Measurements from ENCODE around the gene KIF6.
A peak's percentile ranks its signal among the peaks of the same experiment; 100 is the strongest.

Gene KIF6

DNA sequence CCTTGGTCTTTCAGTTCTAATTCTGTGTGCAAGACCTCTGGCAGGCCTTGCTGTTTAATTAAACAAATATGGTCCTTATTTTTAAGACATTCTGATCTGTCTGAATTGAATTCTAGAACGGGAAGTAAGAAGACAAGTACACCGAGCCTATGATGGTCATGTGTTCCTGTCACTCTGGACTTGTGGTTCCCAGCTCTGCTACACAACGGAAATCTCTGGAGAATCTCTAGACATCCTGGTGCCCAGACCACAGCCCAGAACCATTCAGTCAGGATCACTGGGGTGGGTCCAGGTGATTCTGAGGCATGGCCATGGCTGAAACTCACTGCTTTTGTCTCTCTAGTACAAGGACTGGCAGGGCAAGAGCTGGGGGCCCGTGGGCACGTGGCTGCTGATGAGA, 386.8 kb downstream of the KIF6 start:
- DNase-seq = no peak

DNA sequence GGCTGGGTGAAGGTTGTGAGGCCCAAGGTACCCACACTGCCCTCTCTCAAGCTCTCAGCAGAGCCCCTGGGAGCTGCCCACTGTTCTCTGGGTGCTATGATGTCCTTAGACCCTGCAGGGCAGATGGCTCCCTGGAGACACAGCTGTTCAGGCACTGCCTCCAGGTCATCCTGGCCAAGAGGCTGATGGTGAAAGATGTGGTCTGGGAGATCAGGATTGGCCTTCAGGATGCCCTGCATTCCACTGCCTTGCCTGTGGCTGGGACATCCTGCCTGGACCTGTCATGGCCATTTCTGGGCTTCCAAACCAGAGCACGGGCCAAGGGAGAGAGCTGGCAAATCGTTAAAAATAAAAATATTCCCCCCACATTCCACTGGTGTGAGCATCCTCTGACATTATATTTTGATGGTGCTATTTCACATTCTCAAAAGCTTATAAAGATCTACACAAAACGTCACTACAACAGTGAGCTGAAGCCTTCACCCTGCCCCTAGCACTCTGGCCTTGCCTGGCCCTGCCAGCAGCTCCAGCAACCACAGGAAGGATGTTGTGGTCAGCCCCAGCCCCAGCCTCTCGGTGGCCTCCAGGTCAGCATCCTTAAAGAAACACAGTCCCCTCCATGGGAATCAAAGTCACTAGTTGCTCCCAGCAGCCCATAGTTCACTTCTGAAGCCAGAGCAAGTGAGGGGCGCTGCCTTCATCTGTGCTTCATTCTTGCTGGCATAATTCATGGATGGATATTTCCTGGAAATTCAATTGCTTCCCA, 389.2 kb downstream of the KIF6 start:
- no peak for DNase-seq

DNA sequence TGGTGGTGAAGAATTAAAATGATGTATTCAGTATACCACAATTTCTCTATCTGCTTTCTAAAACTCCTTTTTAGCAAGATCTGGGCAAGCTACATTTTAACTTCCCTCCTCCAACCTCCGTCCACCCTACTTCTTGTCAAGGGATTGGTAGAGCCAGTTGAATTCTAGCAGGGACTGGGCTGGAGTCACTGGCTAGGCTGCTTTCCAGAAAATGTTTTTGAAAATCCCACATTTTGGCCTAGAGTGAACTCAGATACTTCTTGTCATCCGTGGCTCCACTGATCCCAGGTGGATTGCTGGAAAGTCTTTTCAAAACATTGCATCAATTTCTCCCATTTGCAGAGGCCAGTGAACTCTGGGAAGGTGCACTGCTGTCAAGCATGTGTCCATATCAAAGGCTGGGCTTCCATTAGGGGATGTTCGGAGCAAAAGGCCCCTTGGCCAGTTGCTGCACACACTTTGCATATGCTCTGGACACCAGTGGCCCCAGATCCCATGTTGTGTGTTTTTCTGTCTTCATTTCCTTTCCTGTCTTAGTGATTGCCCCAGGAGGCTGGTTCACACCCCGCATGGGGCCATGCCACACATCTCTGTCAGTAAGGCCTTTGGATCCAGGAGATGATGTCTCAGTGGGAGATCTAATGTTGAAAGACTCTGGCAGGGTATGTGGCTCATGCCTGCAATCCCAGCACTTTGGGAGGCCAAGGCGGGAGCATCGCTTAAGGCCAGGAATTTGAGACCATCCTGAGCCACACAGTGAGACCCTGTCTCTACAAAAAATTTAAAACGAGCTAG, 391.4 kb downstream of the KIF6 start:
- no peak for DNase-seq

DNA sequence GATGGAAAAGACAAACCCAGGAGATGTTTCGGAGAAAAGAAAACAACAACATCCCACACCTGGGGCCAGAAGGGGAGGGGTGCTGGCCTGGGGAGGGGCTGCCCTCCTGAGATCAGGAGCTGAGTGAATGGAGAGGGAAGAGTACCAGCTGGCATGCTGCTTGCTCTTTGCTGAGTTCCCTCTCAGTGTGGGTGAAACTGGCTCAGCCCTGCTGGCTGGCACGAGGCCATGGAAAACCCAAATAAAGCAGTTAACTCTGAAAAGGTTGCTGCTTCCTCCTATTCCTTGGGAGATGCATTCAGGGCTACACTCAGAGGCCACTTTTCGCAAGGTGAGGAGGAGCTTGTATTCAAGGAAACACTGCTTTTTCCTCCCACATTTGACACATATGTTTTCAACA, 394.7 kb downstream of the KIF6 start:
- DNase-seq = no peak

DNA sequence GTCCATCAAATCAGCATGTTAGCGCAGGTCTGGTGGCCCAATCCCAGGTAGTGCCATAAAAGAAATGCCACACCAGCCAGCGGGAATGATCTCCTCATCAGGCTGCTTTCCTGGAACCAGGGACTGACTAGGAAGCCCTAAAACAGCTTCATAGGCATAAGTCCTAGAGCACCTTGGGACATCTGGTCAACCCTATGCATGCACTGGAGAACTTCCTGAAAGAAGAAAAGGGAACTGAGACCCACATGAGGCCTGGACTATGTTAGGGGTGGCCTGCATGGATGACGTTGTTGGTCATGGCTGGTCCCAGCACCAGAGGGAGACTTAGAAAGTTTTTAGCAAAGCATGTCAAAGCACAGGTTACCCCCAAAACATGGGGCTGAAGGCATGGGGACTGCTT, 395.2 kb downstream of the KIF6 start:
- DNase-seq = no peak

DNA sequence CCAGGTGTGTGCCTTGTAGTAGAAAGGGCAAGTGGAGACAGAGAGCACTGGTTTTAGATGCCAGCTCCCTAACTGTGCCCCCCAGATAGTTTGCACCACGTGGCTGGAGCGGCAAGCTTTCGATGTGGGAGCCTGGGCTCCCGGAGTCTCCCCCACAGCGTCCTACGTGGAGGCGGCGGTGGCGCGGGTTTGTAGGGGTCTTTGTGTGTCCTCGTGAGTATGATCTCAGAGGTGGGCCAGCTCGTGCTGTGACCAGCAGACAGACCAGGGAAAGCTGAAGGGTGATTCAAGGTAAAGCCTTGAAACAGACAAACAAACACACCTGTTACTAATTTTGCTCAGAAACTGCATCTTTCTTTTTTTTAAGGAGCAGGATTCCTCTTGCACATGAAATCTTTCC, 397.1 kb downstream of the KIF6 start:
- no peak for DNase-seq

DNA sequence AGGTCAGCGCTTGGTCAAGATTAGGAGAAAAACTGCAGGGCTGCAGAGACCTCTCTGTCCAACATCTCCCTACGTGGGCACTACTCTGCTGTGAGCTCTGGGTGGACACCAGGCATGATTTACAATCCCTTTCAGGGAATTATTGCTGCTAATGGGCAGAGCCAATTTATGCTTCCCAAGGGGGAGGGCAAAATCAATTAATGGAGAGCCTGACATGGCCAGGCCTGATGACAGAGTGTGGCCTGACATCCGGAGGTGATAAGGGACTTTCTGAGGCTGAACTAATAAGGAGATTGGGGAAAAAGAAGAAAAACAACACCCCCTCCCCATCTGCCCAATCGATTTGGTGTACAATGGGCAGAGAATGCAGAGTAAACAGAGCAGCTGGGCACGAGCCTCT, 397.7 kb downstream of the KIF6 start:
- no peak for DNase-seq

DNA sequence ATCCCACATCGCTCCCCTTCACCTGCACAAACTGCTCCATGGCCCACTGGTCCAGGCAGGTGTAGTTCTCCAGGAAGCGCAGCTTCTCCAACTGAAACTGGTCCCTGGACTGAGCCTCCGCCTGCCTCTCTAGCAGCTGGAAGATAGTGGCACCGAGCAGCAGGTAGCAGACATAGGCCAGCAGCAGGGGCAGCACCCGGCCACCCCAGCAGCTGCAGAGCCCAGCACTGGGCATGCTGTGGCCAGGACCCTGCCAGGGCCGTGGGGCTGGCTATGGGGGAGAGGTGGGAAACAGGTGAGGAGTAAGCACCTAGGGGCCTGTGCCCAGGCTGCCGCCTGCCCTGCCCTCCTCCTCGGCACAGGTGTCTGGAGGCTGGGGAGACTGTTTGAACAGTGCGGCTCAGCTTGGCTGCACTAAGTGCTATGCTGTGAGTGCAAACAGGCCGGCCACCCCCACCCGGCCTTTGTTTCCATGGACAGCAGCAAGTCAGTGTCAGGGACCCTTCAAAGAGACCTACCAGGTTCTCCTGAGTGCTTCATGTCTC, 402.8 kb downstream of the KIF6 start, which contains the start of gene KCNK16:
KCNK16 (minus strand) TSS at position 397 of the 545 bp plus-strand sequence; CDS start at position 235, 162 bp downstream.
- no peak for DNase-seq

DNA sequence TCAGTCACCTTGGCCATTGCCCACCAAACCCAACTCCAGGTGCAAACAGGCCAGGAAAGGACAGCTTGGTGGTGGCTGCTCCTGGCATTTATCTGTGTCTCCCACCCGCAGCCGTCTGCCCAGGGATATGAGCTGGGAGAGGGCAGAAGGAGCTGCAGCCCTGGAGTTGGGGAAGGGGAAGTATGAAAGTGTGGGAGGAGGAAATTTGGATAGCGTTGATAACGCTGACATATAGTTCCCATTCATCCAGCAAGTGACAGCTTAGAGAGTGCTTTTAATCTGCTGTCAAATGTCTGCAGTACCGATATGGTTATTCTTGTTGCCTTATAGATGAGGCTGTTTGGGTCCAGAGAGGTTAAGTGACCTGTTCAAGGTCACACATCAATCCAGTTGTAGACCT, 403.4 kb downstream of the KIF6 start:
- no peak for DNase-seq

DNA sequence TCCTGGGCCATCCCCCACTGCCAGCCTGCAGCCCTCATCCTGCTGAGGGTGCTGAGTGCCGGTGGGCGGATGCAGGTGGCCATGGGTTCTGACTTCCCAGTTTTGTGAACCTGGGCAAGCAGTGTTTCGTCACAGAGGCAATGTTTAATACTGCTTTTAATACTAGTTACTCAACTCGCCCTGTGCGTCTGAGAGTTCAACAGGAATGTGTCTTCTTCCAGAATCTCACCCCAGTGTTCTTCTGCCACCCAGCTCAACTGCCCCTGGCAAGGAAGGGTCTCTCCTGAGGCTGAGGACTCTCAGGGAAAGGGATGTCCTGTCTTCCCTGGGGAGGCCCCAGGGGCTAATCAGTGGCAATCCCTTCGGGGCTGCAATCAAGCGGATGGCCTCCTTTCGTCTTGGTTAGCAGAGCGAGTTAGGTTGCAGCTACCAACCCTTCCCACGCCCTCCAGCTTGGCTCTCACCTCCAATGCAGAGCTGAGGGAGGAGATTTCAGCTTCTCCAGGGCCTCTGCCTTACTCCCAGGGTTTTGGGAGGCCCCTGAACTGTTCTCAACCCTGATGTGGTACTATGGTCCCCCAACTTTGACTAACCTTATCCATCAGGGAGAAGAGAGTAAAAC, 404.7 kb downstream of the KIF6 start:
- DNase-seq = no peak

DNA sequence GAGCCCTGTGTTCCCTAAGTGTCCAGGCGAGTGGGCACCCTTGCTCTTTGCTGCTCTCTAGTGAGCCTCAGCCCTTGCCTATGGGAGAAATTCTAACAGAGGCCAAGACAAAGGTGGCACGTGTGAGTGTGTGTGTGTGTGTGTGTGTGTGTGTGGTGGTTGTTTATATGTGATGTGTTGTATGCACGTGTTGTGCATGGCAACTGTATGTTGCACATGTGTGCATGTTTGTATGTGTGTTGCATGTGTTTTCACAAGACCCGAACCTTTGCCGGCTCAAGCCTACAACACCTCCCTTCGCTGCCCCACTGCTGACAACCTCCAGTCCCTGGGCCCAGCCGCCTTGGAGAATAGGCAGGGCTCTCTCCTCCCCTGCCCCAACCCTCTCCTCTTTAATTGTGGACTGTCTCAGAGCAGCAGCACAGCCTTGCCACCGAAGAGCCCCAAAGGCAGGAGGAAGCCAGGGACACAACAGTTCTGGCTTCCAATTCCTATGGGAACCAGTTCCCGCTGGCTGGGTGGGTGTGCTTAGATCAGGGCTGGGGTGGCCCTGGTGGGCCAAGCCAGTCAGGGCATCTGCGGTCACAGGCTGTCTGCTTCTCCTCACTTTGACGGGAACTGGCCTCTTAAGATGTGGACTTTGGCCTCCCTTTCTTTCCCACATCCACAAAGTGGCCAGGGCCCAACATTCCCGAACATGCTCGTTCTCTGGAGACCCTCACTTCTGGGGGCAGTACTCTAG, 405.4 kb downstream of the KIF6 start:
- DNase-seq = no peak

DNA sequence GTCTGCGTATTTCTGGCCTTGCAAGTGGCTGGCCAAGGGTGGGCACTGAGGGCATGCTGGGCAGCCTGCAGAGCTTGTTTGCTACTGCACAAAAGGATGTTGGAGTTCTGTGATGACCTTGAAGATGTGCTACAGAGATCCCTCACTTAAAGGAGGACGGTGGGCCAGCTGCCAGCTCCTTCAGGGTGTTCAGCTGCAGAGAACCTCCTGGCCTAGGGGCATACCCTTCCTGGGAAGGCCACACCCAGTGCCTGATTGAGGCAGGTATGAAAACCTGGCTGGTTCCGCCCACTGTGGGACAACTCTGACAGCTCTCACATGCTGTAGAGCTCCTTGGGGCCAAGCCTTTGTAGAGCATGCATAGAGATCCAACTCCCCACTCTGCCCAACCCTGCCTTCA, 408.0 kb downstream of the KIF6 start:
- no peak for DNase-seq

DNA sequence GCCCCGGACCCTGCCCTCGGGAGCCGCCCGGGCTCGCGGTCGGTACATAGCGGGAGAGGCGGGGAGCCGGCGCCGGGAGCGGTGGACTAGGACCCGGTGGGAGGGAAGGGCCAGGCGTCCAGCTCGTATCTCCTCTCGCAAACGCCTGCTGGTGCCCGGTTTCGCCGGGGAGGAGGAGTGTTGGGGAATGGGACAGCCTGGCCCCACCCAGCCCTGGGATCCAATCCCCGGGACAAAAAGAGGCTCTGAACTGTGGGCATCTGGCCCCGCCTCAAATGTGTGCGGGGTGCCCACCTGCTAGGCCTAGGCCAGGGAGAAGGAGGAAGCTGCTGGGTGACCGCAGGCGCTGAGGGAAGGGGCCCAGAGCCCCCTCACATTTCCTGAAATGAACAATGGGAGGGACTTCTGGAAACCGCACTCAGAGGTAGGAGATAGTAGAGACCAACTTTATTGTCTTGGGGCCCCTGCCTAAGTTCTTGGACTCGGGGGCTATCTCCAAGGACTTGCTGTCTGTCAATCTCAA, 410.9 kb downstream of the KIF6 start, which contains the start of gene KCNK17:
KCNK17 (minus strand) TSS at position 147 of the 523 bp plus-strand sequence; CDS start at position 48, 99 bp downstream.
- no peak for DNase-seq

DNA sequence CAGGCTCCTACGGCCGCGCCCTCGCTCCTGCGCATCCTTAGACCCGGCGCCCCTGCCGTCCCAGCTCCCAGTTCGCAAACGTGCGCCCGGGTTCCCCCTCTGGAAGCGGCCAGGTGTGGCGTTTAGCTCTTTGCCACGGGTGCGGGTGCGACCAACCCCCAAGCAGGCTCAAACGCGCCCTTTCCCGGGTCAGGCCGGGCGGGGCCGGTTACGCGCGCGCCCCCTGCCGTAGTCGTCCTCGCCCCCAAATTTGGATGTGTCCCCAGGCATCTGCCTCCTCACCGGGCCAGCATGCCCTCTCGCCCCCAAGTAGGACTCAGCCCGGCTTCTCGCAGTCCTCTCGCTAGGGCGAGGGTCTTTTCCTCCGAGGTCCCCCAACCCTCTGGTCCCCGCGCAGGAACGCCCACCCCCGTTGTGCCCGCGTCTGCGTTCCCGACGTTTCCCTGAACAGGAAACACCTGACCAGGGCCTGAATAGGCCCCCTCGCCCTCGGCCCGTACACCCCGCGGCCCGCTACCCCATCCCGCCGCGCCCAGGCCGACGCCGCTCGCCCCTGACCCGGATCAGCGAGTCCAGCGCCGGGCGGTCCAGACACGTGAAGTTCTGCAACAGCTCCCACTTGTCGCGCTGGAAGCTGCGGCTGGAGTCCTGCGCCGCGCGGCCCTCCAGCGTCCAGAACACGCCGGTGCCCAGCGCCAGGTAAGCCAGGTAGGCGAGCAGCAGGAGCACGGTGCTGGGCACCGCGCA, 411.5 kb downstream of the KIF6 start:
- no peak for DNase-seq

DNA sequence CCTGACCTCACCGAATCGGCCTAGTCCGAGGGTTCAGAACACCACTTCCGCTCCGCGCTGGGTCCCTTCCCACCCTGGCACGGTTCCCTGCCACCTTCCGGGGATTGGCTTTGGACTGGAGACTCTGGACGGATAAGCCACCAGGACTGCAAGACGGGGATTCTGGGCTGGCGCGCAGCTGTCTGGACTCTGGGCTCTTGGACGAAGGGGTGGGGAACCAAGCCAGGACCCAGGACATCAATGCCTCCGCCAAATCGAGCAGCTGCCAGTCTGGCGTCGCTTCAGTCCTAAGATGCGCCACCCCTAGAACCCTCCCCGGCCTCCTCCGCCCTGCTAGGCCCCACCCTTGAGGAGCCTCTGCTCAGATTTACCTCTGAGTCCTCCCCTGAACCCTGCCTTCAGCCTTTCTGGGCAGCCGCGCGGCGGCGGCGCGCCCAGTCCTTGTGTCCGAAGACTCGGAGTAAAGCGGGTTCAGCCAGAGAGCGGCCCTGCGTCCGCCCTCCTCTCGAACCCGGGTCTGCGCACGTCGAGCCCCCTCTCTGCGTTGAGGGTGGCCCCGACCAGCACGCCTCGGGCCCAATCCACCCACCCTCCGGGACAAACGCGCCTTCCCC, 412.2 kb downstream of the KIF6 start:
- no peak for DNase-seq

DNA sequence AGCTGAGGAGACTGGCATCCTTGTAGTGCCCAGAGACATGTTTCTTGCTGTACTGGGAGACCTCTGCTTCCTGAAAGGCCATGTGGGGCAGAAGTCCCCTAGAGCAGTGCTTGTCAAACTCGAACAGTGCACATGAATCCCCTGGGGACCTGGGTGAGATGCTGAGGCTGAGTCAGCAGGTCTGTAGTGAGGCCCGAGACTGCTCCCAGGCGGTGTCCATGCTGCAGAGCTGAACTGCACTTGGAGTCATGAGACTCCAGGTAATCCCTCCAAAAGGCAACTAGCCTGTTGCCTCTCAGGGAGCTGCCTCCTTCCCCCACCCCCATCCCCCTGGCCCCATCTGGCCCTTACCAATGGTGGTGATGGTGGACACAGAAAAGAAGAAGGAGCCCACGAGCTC, 414.7 kb downstream of the KIF6 start:
- no peak for DNase-seq

DNA sequence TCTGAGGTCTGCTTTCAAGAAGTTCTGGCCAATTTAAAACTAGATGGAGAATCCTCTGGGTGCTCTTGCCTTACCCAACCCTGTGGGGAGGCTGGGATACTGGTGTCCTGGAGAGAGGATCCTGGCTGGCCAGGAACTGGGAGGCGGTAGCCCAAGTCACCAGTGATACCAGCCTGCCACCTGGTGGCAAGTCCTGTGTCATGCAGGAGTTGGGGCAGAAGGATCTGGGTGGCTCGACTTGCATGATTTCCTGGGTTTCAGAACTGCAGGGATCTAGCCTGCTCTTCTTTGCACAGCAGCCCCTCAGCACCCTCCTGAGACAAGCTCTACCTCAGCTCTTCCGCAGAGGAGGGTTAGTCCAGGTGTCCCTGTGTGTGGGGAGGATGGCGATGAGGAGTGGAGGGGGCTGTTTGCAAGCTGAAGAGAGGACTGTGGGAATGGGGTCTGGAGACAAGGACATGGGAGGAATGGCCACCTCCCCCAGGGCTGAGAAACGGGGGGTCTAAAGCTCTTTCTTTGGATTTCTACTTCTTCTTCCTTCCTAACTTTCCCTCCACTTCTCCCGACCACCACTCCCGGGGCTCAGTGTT, 415.2 kb downstream of the KIF6 start:
- DNase-seq = peak; percentile 63

DNA sequence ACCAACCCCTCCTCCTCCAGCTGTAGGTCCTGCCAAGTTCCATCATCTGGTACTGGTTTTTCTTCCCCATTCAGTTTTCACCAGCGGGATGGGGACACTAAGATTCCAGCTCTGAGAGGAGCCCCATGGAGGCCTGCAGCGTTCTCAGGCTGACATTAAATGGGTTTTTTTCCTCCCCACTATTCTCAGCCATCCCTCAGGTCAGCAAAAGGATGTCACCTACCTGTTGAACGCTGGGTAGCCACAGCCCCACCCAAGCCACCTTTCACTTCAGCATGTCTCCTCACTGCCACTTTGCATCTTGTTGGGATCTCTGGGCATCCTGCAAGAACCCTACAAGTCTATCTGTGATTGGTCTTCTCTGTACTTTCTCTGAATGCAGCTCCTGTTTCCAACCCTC, 417.7 kb downstream of the KIF6 start:
- DNase-seq = no peak

DNA sequence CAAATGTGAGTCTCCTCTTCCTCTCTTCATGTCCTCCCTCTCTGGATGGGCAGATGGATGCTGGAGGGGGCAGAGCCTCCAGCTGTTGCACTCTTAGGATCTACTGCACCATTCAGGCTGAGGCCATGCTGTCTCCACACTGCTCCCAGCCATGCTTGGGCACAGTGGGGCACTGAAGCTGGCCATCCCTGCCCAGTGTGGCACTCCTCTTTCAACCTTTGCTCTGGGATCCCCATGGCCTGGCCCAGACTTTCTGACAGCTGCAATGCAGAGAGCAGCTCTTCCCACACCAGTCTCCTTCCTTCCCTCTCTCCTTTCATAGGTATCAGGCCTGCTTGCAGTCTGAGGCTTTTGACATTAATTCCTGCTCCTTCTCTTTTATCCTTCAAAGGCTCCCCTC, 420.3 kb downstream of the KIF6 start:
- DNase-seq = no peak

DNA sequence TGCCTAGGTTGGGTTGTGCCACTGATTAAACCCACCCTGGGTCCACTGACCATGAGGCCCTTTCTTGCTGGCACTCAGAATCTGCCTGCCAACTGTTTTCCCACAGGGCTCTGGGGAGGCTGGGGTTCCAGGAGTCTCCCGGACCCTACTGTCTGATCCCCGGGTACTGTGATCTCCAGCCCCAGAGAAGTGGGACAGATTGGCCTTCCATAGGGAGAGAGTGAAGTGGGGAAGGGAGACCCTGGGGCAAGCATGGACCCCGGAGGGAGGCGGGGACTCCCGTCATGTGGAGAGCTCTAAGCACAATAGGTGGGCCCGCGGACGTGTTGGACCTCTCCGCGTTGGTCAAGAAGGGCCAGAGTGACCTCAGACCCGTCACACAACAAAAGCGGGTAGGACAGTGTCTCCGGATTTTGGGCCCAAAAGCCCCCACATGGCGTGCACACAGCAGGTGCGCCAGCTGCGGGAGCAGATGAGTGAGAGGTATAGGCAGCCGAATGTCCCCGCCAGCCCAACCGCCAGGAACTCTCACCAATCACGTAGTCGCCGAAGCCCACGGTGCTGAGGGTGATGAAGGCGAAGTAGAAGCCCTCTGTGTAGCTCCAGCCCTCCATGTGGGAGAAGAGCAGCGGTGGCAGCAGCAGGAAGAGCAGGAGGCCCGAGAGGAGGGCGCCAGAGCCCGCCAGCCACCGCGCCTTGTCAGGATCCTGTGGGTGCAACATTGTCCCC, 421.6 kb downstream of the KIF6 start:
- DNase-seq = no peak
